Activated T-cell treated with anti-CD3 and anti-CD28 coated beads, Interleukin-2, amount 50 U/mL, for 72 hours (primary cell): ENCODE results near the gene IL11. TPM values are rescaled to one million over a fixed set of nuclear protein-coding genes. Genes with fewer than 3 reads are reported as not detected.

ENCODE experiments used
- total RNA-seq, 2 donors: library from RNA; stranded (reverse); gene quantifications; one replicate each; pipeline ENCODE4 v1.2.3, GENCODE V29; 2022

Gene IL11
- total RNA-seq, 2 donors from 2014 or later, result 4.0 to 5.4 TPM

Other genes with a start within 250 kb of the IL11 start
- 1 to 10 TPM in 1 of 2 donors, under 1 TPM in 1; 0.49 to 1.3 TPM for gene TNNT1, start 221.3 kb downstream of the IL11 start, total RNA-seq
- under 1 TPM in 1 of 2 donors, not detected in 1; 0.91 TPM for gene TNNI3, start 212.7 kb downstream of the IL11 start, total RNA-seq
- under 1 TPM; 0.46 TPM for gene DNAAF3, start 203.8 kb downstream of the IL11 start, total RNA-seq
- gene SYT5, start 190.2 kb downstream of the IL11 start, total RNA-seq, result 1 to 10 TPM in 1 of 2 donors, under 1 TPM in 1; 0.44 to 1.9 TPM
- not detected for gene PTPRH, start 161.0 kb downstream of the IL11 start, total RNA-seq
- 10 to 100 TPM in 1 of 2 donors, 1 to 10 TPM in 1; 8.5 to 12.8 TPM for gene TMEM86B, start 141.7 kb downstream of the IL11 start, total RNA-seq
- gene PPP6R1, start 111.4 kb downstream of the IL11 start, total RNA-seq, result 100 to 1,000 TPM; 177 to 202 TPM
- gene HSPBP1, start 90.4 kb downstream of the IL11 start, total RNA-seq, result 10 to 100 TPM; 23.9 to 31.1 TPM
- gene BRSK1, start 86.5 kb downstream of the IL11 start, total RNA-seq, result 10 to 100 TPM; 13.0 to 19.6 TPM
- gene TMEM150B, start 45.1 kb downstream of the IL11 start, total RNA-seq, result not detected
- 10 to 100 TPM; 29.2 to 31.3 TPM for gene KMT5C, start 30.6 kb downstream of the IL11 start, total RNA-seq
- gene COX6B2, start 15.7 kb downstream of the IL11 start, total RNA-seq, result 1 to 10 TPM; 3.1 to 7.4 TPM
- under 1 TPM in 1 of 2 donors, not detected in 1; 0.07 TPM for gene GARIN5B, start 7.2 kb downstream of the IL11 start, total RNA-seq
- gene TMEM190, start 6.4 kb upstream of the IL11 start, total RNA-seq, result not detected
- 10 to 100 TPM in 1 of 2 donors, 1 to 10 TPM in 1; 7.5 to 11.7 TPM for gene TMEM238, start 13.8 kb upstream of the IL11 start, total RNA-seq
- gene RPL28, start 15.5 kb upstream of the IL11 start, total RNA-seq, result 1,000 to 10,000 TPM; 3,217 to 3,413 TPM
- 100 to 1,000 TPM; 192 to 223 TPM for gene UBE2S, start 37.3 kb upstream of the IL11 start, total RNA-seq
- gene SHISA7, start 72.8 kb upstream of the IL11 start, total RNA-seq, result under 1 TPM in 1 of 2 donors, not detected in 1; 0.17 TPM
- gene ISOC2, start 91.2 kb upstream of the IL11 start, total RNA-seq, result 10 to 100 TPM; 19.5 to 20.3 TPM
- gene C19orf85, start 94.3 kb upstream of the IL11 start, total RNA-seq, result not detected
- 1 to 10 TPM; 7.9 to 9.0 TPM for gene ZNF628, start 106.2 kb upstream of the IL11 start, total RNA-seq
- 10 to 100 TPM; 19.2 to 20.5 TPM for gene NAT14, start 114.7 kb upstream of the IL11 start, total RNA-seq
- 1 to 10 TPM; 1.2 to 1.7 TPM for gene SSC5D, start 118.0 kb upstream of the IL11 start, total RNA-seq
- gene SBK2, start 166.7 kb upstream of the IL11 start, total RNA-seq, result not detected
- not detected for gene SBK3, start 175.1 kb upstream of the IL11 start, total RNA-seq
- 1 to 10 TPM; 9.3 to 9.4 TPM for gene ZNF579, start 210.4 kb upstream of the IL11 start, total RNA-seq
- 10 to 100 TPM; 16.2 to 17.3 TPM for gene FIZ1, start 229.1 kb upstream of the IL11 start, total RNA-seq
- 10 to 100 TPM; 26.2 to 32.3 TPM for gene ZNF524, start 229.8 kb upstream of the IL11 start, total RNA-seq
- gene ZNF865, start 235.2 kb upstream of the IL11 start, total RNA-seq, result 10 to 100 TPM; 12.9 to 13.2 TPM